ENCODE measurements around the gene ZNF446.

GRCh38 chr19:58522709-58523108 is 46.6 kb downstream of the ZNF446 start:
- TF ChIP-seq EZH2 (IDR thresholded peaks at IDR 0.05; ENCODE audit: insufficient read depth, poor library complexity, severe bottlenecking), result no peak
- TF ChIP-seq EZH2phosphoT487 (IDR thresholded peaks at IDR 0.05; ENCODE audit: insufficient read depth, low read depth), result no peak

All from GM23248 (cell line).